Measurements from ENCODE around the gene CSNK1G2.
"Not testable (repeated sequence)": the region's sequence is repeated elsewhere in the genome, so short reads cannot be mapped to it uniquely, and the experiment has no call there.

Gene CSNK1G2

GRCh38 chr19:1980809-1981181, 39.8 kb downstream of the CSNK1G2 start:
- CTCF ChIA-PET: no interaction called here
- no peak for TF ChIP-seq CTCF (IDR thresholded peaks at IDR 0.05; ENCODE audit: control extremely low read depth, extremely low read depth, low read depth, missing control alignments)
- POLR2A ChIA-PET: no interaction called here
- no peak for DNase-seq (ENCODE audit: extremely low spot score)

GRCh38 chr19:1981253-1981652, 40.3 kb downstream of the CSNK1G2 start:
- ChIA-PET CTCF (no interaction called here), POLR2A (no interaction called here)

GRCh38 chr19:1984357-1984756, 43.4 kb downstream of the CSNK1G2 start:
- no peak for TF ChIP-seq CTCF (IDR thresholded peaks at IDR 0.05; ENCODE audit: control extremely low read depth, extremely low read depth, low read depth, missing control alignments)
- POLR2A ChIA-PET: no interaction called here
- no peak for DNase-seq (ENCODE audit: extremely low spot score)
- CTCF ChIA-PET: no interaction called here

More at GRCh38 chr19:1981253-1981652, 40.3 kb downstream of the CSNK1G2 start:
- TF ChIP-seq CTCF (IDR thresholded peaks at IDR 0.05; ENCODE audit: control extremely low read depth, extremely low read depth, low read depth, missing control alignments): no peak
- no peak for DNase-seq (ENCODE audit: extremely low spot score)

- TF ChIP-seq CTCF (IDR thresholded peaks at IDR 0.05; ENCODE audit: control extremely low read depth, extremely low read depth, low read depth, missing control alignments): no peak
- ChIA-PET CTCF (no interaction called here), POLR2A (no interaction called here)
- no peak for DNase-seq (ENCODE audit: extremely low spot score)
These were observed 44.8 kb downstream of the CSNK1G2 start for GRCh38 chr19:1985588-1986356.

GRCh38 chr19:1986357-1987162, 45.6 kb downstream of the CSNK1G2 start:
- POLR2A ChIA-PET: no interaction called here
- DNase-seq (ENCODE audit: extremely low spot score): no peak
- CTCF ChIA-PET: no interaction called here
- no peak for TF ChIP-seq CTCF (IDR thresholded peaks at IDR 0.05; ENCODE audit: control extremely low read depth, extremely low read depth, low read depth, missing control alignments)

- ChIA-PET CTCF (no interaction called here), POLR2A (no interaction called here)
- TF ChIP-seq CTCF (IDR thresholded peaks at IDR 0.05; ENCODE audit: control extremely low read depth, extremely low read depth, low read depth, missing control alignments): no peak
- DNase-seq (ENCODE audit: extremely low spot score): no peak
These were observed 46.5 kb downstream of the CSNK1G2 start for GRCh38 chr19:1987197-1988187.

GRCh38 chr19:1988464-1988863, 47.5 kb downstream of the CSNK1G2 start:
- POLR2A ChIA-PET; DNase-seq (ENCODE audit: extremely low spot score); CTCF ChIA-PET: not testable (repeated sequence)

Measured in GM10248 (cell line).